Fibroblast of villous mesenchyme (primary cell): ENCODE data around the gene FRMPD1. TPM values are rescaled to one million over a fixed set of nuclear protein-coding genes. Genes with fewer than 3 reads are reported as not detected.
"Not testable (repeated sequence)": the region's sequence is repeated elsewhere in the genome, so short reads cannot be mapped to it uniquely, and the experiment has no call there.

ENCODE experiments used
- DNase-seq: peaks from one replicate; pipeline ENCODE4 v3.0.0-alpha.2; 2010; ENCODE audit warnings: low read depth
- H3K4me3 ChIP-seq: 2 replicates; pipeline ENCODE4 v1.5.1; 2011; ENCODE audit warnings: low read depth, mild to moderate bottlenecking, low read length
- CTCF ChIP-seq: IDR thresholded peaks from 2 replicates; pipeline ENCODE4 v1.5.1; 2012; ENCODE audit warnings: low read depth, mild to moderate bottlenecking, low read length; ENCODE audit not compliant: insufficient read depth
- total RNA-seq: library from RNA; depleted of rRNA; stranded (reverse); fragments of >200 nt; gene quantifications from 2 replicates; pipeline ENCODE4 v1.2.3, GENCODE V29; 2012

The FRMPD1 gene
- total RNA-seq, 1 donor = not detected

DNA sequence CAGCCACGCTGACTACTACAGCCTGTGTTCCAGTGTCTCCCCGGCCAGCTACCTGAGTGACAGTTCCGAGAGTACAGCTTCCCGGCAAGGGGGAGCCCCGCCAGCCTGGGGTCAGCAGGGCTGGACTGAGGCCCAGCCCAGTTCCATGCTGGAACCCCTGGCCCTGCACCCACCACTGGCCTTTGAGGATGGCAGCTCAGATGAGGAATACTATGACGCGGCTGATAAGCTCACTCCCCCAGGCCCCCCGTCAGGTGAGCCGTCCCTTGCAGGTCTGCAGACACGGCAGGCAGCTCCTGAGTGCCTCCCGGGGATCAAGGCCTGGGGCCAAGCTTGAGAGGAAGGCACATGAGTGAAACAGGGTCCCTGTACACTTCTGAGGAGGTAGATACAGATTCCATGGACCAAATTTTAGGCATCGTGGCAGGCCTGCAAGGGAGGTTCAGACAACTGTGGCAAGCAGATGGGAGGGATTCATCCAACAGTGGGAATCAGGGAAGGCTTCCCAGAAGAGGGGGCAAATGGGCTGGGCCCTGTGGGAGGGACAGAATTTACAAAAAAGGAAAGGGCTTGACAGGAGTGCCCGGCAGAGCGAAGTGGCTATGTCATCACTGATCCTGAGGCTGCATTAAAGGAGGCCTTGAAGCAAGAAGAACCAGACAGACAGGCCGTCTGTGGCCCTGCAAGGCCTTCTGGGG, 90.0 kb downstream of the FRMPD1 start:
- TF ChIP-seq CTCF = no peak
- H3K4me3 ChIP-seq = no peak overlapping the region
- DNase-seq = no peak

- H3K4me3 ChIP-seq = no peak overlapping the region
- no peak for DNase-seq
- no peak for TF ChIP-seq CTCF
Measured at GRCh38 chr9:37745970-37746369, 95.2 kb downstream of the FRMPD1 start.

DNA sequence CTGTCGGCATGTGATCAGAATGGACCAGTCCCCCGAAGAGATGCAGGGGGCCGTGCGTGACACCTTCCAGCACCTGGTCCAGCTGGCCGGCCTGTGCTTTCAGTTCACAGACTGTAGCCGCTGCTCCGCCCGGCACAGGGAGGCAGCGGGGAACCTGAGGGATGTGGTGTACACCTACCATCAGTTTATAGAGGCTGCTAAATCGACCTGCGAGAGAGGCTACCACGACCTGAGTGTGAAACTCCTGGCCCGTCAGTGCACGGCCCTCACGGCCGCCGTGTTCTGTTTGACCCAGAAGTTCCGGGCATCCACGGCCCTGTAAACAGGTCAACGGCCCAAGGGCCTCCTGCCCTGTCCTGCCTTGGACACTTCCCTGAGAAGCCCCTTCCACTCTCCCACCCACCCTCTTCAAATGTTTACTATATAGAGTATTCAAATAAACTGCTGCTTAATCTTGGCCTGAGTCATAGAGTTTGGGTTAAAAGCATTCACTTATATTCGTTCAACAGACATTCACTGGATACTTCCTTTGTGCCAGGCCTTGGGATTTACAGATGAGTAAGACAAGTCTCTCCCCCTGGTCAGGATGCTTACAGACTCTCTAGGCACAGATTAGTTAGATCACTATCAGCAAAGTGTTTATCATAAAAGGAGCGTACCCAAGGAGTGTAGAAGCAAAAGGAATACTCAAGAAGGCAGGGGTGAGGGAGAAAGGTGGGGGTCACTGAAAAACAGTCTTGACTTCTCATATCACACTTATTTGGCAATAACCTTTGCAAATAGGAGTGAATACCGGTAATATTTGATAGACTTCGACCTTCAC, 95.9 kb downstream of the FRMPD1 start:
- peak; percentile 82 for DNase-seq
- no peak for TF ChIP-seq CTCF
- H3K4me3 ChIP-seq = no peak overlapping the region

GRCh38 chr9:37747271-37747753, 96.6 kb downstream of the FRMPD1 start:
- peak; percentile 98 for TF ChIP-seq CTCF
- DNase-seq = peak; percentile 82
- no peak overlapping the region for H3K4me3 ChIP-seq

DNA sequence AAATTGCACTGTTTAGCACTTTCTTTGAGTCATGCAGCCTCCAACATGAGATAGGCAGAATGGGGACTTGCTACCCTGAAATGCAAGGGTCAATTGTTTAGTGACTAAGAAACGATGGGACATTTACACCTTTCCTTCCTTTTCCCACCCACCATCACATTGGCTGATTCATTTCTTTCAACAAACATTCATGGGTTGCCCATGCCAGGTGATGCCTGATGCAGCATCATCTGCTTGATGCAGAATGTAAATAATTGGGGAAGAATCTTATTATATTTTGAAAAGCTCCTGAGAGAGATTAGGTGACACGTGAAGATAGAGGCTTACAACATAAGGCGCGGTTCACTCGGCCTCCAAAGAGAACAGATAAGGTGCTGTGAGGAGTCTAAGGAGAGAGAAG, 98.4 kb downstream of the FRMPD1 start:
- TF ChIP-seq CTCF = no peak
- no peak for DNase-seq
- no peak overlapping the region for H3K4me3 ChIP-seq

- no peak for DNase-seq
- no peak overlapping the region for H3K4me3 ChIP-seq
- no peak for TF ChIP-seq CTCF
Measured at GRCh38 chr9:37751186-37751585, 100.4 kb downstream of the FRMPD1 start.

- H3K4me3 ChIP-seq = not testable (repeated sequence)
Measured at GRCh38 chr9:37751704-37752103, 101.0 kb downstream of the FRMPD1 start.

GRCh38 chr9:37752112-37752511, 101.4 kb downstream of the FRMPD1 start:
- not testable (repeated sequence) for H3K4me3 ChIP-seq, DNase-seq

More at GRCh38 chr9:37751704-37752103, 101.0 kb downstream of the FRMPD1 start:
- not testable (repeated sequence) for DNase-seq
